Adrenal gland (tissue), 12 donors: ENCODE results near the gene RFPL3. TPM values are rescaled to one million over a fixed set of nuclear protein-coding genes. Genes with fewer than 3 reads are reported as not detected.

Experiments used
- DNase-seq, 7 donors: peaks; one replicate each; pipeline ENCODE4 v3.0.0-alpha.2; 2019 to 2020
- H3K27ac ChIP-seq, 5 donors: fragments of 200-600 bp; sonication (generic) in 4 of 5; 1 replicate in 3 of 5; 2 replicates in 2 of 5; pipeline versions ENCODE4 v1.5.1 to v1.8.0; 2016 to 2020; ENCODE audit warnings: mild to moderate bottlenecking in 1 of 5
- H3K27me3 ChIP-seq: fragments of 200-600 bp; 2 replicates; pipeline ENCODE4 v1.8.0; 2021
- H3K36me3 ChIP-seq, 2 donors: fragments of 200-600 bp; replicated peaks in 1 of 2; 1 replicate in 1 of 2; 2 replicates in 1 of 2; pipeline versions ENCODE4 v1.5.1 to v1.8.0; 2018 to 2022
- H3K4me1 ChIP-seq, 2 donors: fragments of 200-600 bp; replicated peaks in 1 of 2; 1 replicate in 1 of 2; 2 replicates in 1 of 2; pipeline versions ENCODE4 v1.5.1 to v1.8.0; 2018 to 2021
- H3K4me3 ChIP-seq, 4 donors: fragments of 200-600 bp; sonication (generic) in 3 of 4; one replicate each; pipeline ENCODE4 v1.5.1; 2016 to 2018
- H3K9me3 ChIP-seq, 3 donors: fragments of 200-600 bp; sonication (generic) in 1 of 3; replicated peaks in 1 of 3; 1 replicate in 2 of 3; 2 replicates in 1 of 3; pipeline versions ENCODE4 v1.5.1 to v1.8.0; 2016 to 2021
- POLR2A ChIP-seq, 2 donors: fragments of 450-650 bp; IDR thresholded peaks; one replicate each; pipeline ENCODE4 v1.6.1; 2017; ENCODE audit warnings: antibody characterized with exemption in 2 of 2, mild to moderate bottlenecking in 2 of 2, moderate library complexity in 1 of 2
- WGBS, 4 donors: extraction: QIAGEN DNeasy Blood & Tissue Kit in 2 of 4; methylation state at CpG; one replicate each; pipeline versions ENCODE4 v1.1.5 to v1.1.7; 2013 to 2017; 5-methylcytosine and 5-hydroxymethylcytosine counted together
- intact Hi-C, 2 donors: fragments of 100-400 bp; cut with DNase I; formaldehyde crosslinking; loops; one replicate each; pipeline versions ENCODE4 v1.14.1 to v1.15.0; 2022 to 2023
- polyA plus RNA-seq, 3 donors: library from polyadenylated mRNA; stranded (reverse); fragments of 200-250 nt in 2 of 3; fragments of 350-450 nt in 1 of 3; fragmentation: Illumina TruSeq in 1 of 3; extraction: RNeasy Lipid Tissue Mini Kit (QIAGEN cat#74804) in 1 of 3; gene quantifications; one replicate each; pipeline ENCODE4 v1.2.3, GENCODE V29; 2013 to 2014
- total RNA-seq, 9 donors: library from RNA; depleted of rRNA in 4 of 9; stranded (reverse); fragments of >200 nt in 4 of 9; fragments of 120-200 nt in 1 of 9; fragmentation: NEBNext Ultra II Directional in 1 of 9; extraction: Animal tissue kit (Norgen Biotek cat#: 25700) in 1 of 9; gene quantifications; one replicate each; pipeline versions ENCODE4 v1.1.0 to v1.2.4, GENCODE V29; 2013 to 2023
- TF ChIP-seq, protein P1 (sequence below), 6 experiments: fragments of 450-650 bp in 4 of 6; fragments of 200-600 bp in 2 of 6; sonication (generic) in 1 of 6; IDR thresholded peaks; 1 replicate in 5 of 6; 2 replicates in 1 of 6; pipeline versions ENCODE4 v1.5.1 to v1.8.0; 2016 to 2021; ENCODE audit warnings: antibody characterized with exemption in 6 of 6, mild to moderate bottlenecking in 2 of 6, moderate library complexity in 1 of 6
- donor health status: healthy with polysubstance abuse.
- donor health status: Bipolar disorder and iron deficiency.
- donor health status: DM: yes; HTN: yes; CAD: no.
- donor health status: DM: no; HTN: no; CAD: no.
- donor health status: DM: no; HTN: no; CAD: no.
- donor health status: DM: yes; HTN: yes; CAD: no.

Gene RFPL3
- total and polyA plus RNA-seq, 12 donors: not detected

GRCh38 chr22:32311551-32312071 lies 46.1 kb upstream of the RFPL3 start:
- H3K27ac ChIP-seq: no peak overlapping the region
- WGBS, 4 donors: 59 to 80% (median 75%) methylated on average over 9 to 11 of the region's 11 CpGs
- no peaks in the 10 kb centered on the region for H3K9me3 ChIP-seq
- DNase-seq: peak in 1 of 7 donors; percentile 11
- no peaks in the 10 kb centered on the region for H3K4me1 ChIP-seq
- TF ChIP-seq POLR2A (IDR thresholded peaks at IDR 0.05): no peak
- TF ChIP-seq, protein P1, sequence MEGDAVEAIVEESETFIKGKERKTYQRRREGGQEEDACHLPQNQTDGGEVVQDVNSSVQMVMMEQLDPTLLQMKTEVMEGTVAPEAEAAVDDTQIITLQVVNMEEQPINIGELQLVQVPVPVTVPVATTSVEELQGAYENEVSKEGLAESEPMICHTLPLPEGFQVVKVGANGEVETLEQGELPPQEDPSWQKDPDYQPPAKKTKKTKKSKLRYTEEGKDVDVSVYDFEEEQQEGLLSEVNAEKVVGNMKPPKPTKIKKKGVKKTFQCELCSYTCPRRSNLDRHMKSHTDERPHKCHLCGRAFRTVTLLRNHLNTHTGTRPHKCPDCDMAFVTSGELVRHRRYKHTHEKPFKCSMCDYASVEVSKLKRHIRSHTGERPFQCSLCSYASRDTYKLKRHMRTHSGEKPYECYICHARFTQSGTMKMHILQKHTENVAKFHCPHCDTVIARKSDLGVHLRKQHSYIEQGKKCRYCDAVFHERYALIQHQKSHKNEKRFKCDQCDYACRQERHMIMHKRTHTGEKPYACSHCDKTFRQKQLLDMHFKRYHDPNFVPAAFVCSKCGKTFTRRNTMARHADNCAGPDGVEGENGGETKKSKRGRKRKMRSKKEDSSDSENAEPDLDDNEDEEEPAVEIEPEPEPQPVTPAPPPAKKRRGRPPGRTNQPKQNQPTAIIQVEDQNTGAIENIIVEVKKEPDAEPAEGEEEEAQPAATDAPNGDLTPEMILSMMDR (IDR thresholded peaks at IDR 0.05): no peak
- H3K4me3 ChIP-seq: no peak overlapping the region
- intact Hi-C loops: no loop called here
- peaks cover 4% of the 10 kb centered on the region for H3K27me3 ChIP-seq
- no peaks in the 10 kb centered on the region for H3K36me3 ChIP-seq

- no peak for TF ChIP-seq POLR2A (IDR thresholded peaks at IDR 0.05)
- TF ChIP-seq, protein P1 (IDR thresholded peaks at IDR 0.05): no peak
- Histone ChIP-seq H3K36me3 (no peaks in the 10 kb centered on the region), H3K4me3 (no peak overlapping the region), H3K9me3 (no peaks in the 10 kb centered on the region), H3K27ac (no peak overlapping the region), H3K27me3 (peaks cover 4% of the 10 kb centered on the region), H3K4me1 (no peaks in the 10 kb centered on the region)
- DNase-seq: no peak
- 74 to 82% (median 80%) methylated on average over 4 of the region's 4 CpGs for WGBS, 4 donors
- intact Hi-C loops: no loop called here
Observed at GRCh38 chr22:32312748-32313147, 44.9 kb upstream of the RFPL3 start.

DNA sequence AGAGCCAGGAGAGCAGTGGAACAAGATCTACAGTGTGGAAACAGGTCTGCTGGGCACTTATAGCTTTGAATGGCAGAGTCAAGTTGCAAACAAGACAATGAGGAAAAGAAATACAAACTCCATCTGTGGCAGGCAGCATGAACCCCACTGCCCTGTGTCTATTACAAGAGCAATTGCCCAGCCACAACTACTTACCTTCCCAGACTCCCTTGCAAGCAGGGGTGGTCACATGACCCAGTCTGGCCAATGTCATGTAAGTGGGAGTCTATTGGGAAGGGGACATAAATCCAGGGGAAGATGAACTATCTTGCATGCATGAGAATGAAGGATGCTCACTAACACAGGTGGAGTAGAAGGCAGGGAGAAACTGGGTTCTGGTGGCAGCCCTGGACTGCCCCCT lies 44.1 kb upstream of the RFPL3 start:
- no peak overlapping the region for H3K27ac ChIP-seq
- intact Hi-C loops: no loop called here
- H3K36me3 ChIP-seq: no peaks in the 10 kb centered on the region
- H3K27me3 ChIP-seq: peaks cover 4% of the 10 kb centered on the region
- H3K4me3 ChIP-seq: no peak overlapping the region
- no peak for TF ChIP-seq POLR2A (IDR thresholded peaks at IDR 0.05)
- TF ChIP-seq, protein P1 (IDR thresholded peaks at IDR 0.05): no peak
- no peaks in the 10 kb centered on the region for H3K4me1 ChIP-seq
- no peak for DNase-seq
- no peaks in the 10 kb centered on the region for H3K9me3 ChIP-seq

- no peak for DNase-seq
- Histone ChIP-seq H3K27me3 (no peaks in the 10 kb centered on the region), H3K4me1 (no peaks in the 10 kb centered on the region), H3K27ac (no peak overlapping the region), H3K36me3 (no peaks in the 10 kb centered on the region), H3K4me3 (no peak overlapping the region), H3K9me3 (no peaks in the 10 kb centered on the region)
- WGBS, 4 donors: 0 to 61% (median 43%) methylated on average over 1 of the region's 1 CpG
- intact Hi-C loops: no loop called here
- TF ChIP-seq, protein P1 (IDR thresholded peaks at IDR 0.05): no peak
- TF ChIP-seq POLR2A (IDR thresholded peaks at IDR 0.05): no peak
Observed at GRCh38 chr22:32317524-32317923, 40.1 kb upstream of the RFPL3 start.
